HT-29 (cell line): ENCODE measurements around the gene ONECUT2. TPM values are rescaled to one million over a fixed set of nuclear protein-coding genes. Genes with fewer than 3 reads are reported as not detected.

Experiments
- DNase-seq: peaks from one replicate; pipeline ENCODE4 v3.0.0-alpha.2; 2015; ENCODE audit warnings: low spot score
- total RNA-seq: library from RNA; depleted of rRNA; stranded (reverse); fragments of >200 nt; shearing (Covaris generic); gene quantifications from 2 replicates; pipeline ENCODE4 v1.2.3, GENCODE V29; 2014; rRNA removed

The ONECUT2 gene
- total RNA-seq, 1 experiment from 2014 or later = 8.6 TPM

GRCh38 chr18:57523171-57523956 is 88.2 kb downstream of the ONECUT2 start:
- no peak for DNase-seq

- DNase-seq = no peak
These were observed 92.5 kb downstream of the ONECUT2 start for GRCh38 chr18:57527556-57528229.

- no peak for DNase-seq
These were observed 94.0 kb downstream of the ONECUT2 start for GRCh38 chr18:57529151-57529550.

- DNase-seq = no peak
These were observed 98.1 kb downstream of the ONECUT2 start for GRCh38 chr18:57533006-57533867.

- DNase-seq = no peak
These were observed 98.8 kb downstream of the ONECUT2 start for GRCh38 chr18:57533868-57534510.

GRCh38 chr18:57534511-57534909 is 99.3 kb downstream of the ONECUT2 start:
- DNase-seq = no peak

- DNase-seq = no peak
These were observed 103.4 kb downstream of the ONECUT2 start for GRCh38 chr18:57538614-57539013.

- DNase-seq = no peak
These were observed 104.5 kb downstream of the ONECUT2 start for GRCh38 chr18:57539702-57540101.

Other genes with a start within 250 kb of the ONECUT2 start
- not detected in 2 replicates for gene ST8SIA3, start 82.8 kb upstream of the ONECUT2 start, total RNA-seq
- 16.9 and 37.2 TPM in 2 replicates for gene FECH, start 151.3 kb downstream of the ONECUT2 start, total RNA-seq
- gene NARS1, start 186.5 kb downstream of the ONECUT2 start, total RNA-seq = 60.3 and 67.9 TPM in 2 replicates